HepG2 (cell line): Measurements from ENCODE around the gene RAB6A. TPM values are rescaled to one million over a fixed set of nuclear protein-coding genes. Genes with fewer than 3 reads are reported as not detected.
A peak's percentile ranks its signal among the peaks of the same experiment; 100 is the strongest.

Source experiments
- ATF7-NPFF ChIP-seq: sonication (generic); formaldehyde crosslinking; IDR thresholded peaks from 2 replicates; pipeline ENCODE4 v1.8.1; 2023; ENCODE audit warnings: mild to moderate bottlenecking, low read depth, missing genetic modification reagents, moderate library complexity
- CSRNP2 ChIP-seq: sonication (generic); formaldehyde crosslinking; conservative IDR thresholded peaks from 2 replicates; pipeline ENCODE4 v1.8.0; 2022; ENCODE audit warnings: low read depth, missing genetic modification reagents
- GPBP1L1 ChIP-seq: sonication (generic); formaldehyde crosslinking; IDR thresholded peaks from 2 replicates; pipeline ENCODE4 v1.5.0; 2020; ENCODE audit warnings: mild to moderate bottlenecking, missing genetic modification reagents
- HOXA3 ChIP-seq: sonication (generic); formaldehyde crosslinking; IDR thresholded peaks from 2 replicates; pipeline ENCODE4 v1.5.0; 2020; ENCODE audit warnings: missing genetic modification reagents
- ISL2 ChIP-seq: sonication (generic); formaldehyde crosslinking; IDR thresholded peaks from 2 replicates; pipeline ENCODE4 v1.5.0; 2020; ENCODE audit warnings: missing genetic modification reagents
- JUNB ChIP-seq: sonication (generic); formaldehyde crosslinking; IDR thresholded peaks from 2 replicates; pipeline ENCODE4 v1.8.0; 2022; ENCODE audit warnings: missing genetic modification reagents, mild to moderate bottlenecking, borderline replicate concordance
- KDM1A ChIP-seq: IDR thresholded peaks from 2 replicates; pipeline ENCODE4 v1.6.1; 2016; ENCODE audit warnings: missing compliant biosample characterization
- NCOA1 ChIP-seq: sonication (generic); formaldehyde crosslinking; IDR thresholded peaks from 2 replicates; pipeline ENCODE4 v1.9.0; 2021; ENCODE audit warnings: missing genetic modification reagents
- NFKBIZ ChIP-seq: IDR thresholded peaks from 2 replicates; pipeline ENCODE4 v1.6.1; 2018; ENCODE audit warnings: missing genetic modification reagents, missing compliant biosample characterization
- PHF8 ChIP-seq: sonication (generic); formaldehyde crosslinking; IDR thresholded peaks from 2 replicates; pipeline ENCODE4 v1.5.0; 2020; ENCODE audit warnings: missing genetic modification reagents
- RELA ChIP-seq: sonication (generic); formaldehyde crosslinking; IDR thresholded peaks from 2 replicates; pipeline ENCODE4 v1.4.0; 2020; ENCODE audit warnings: missing genetic modification reagents
- SMAD3 ChIP-seq: sonication (generic); formaldehyde crosslinking; IDR thresholded peaks from 2 replicates; pipeline ENCODE4 v1.4.0; 2020; ENCODE audit warnings: missing genetic modification reagents
- TBL1XR1 ChIP-seq: fragments of 150-350 bp; IDR thresholded peaks from 2 replicates; pipeline ENCODE4 v1.6.1; 2014; ENCODE audit warnings: borderline replicate concordance, low read length; ENCODE audit not compliant: partially characterized antibody
- TFDP2 ChIP-seq: sonication (generic); formaldehyde crosslinking; IDR thresholded peaks from 2 replicates; pipeline ENCODE4 v1.4.0; 2020; ENCODE audit warnings: missing genetic modification reagents
- THYN1 ChIP-seq: sonication (generic); formaldehyde crosslinking; IDR thresholded peaks from 2 replicates; pipeline ENCODE4 v1.8.1; 2023; ENCODE audit warnings: low read depth, mild to moderate bottlenecking, moderate library complexity, missing genetic modification reagents, borderline replicate concordance
- ZBTB43 ChIP-seq: sonication (generic); formaldehyde crosslinking; conservative IDR thresholded peaks from 2 replicates; pipeline ENCODE4 v1.4.0; 2020; ENCODE audit warnings: missing genetic modification reagents
- ZC3H13 ChIP-seq: sonication (generic); formaldehyde crosslinking; IDR thresholded peaks from 2 replicates; pipeline ENCODE4 v1.8.1; 2023; ENCODE audit warnings: mild to moderate bottlenecking, missing genetic modification reagents, moderate library complexity
- ZC3H4 ChIP-seq: sonication (generic); formaldehyde crosslinking; IDR thresholded peaks from 2 replicates; pipeline ENCODE4 v1.4.0; 2020; ENCODE audit warnings: missing genetic modification reagents, borderline replicate concordance
- ZNF513 ChIP-seq: sonication (generic); formaldehyde crosslinking; conservative IDR thresholded peaks from 2 replicates; pipeline ENCODE4 v1.5.0; 2020; ENCODE audit warnings: missing genetic modification reagents
- ZNF580 ChIP-seq: IDR thresholded peaks from 2 replicates; pipeline ENCODE4 v1.6.1; 2016; ENCODE audit warnings: low read depth, borderline replicate concordance
- ZNF749 ChIP-seq: sonication (generic); formaldehyde crosslinking; IDR thresholded peaks from 2 replicates; pipeline ENCODE4 v1.8.0; 2022; ENCODE audit warnings: mild to moderate bottlenecking, missing genetic modification reagents, moderate library complexity, borderline replicate concordance
- ZSCAN31 ChIP-seq: sonication (generic); formaldehyde crosslinking; IDR thresholded peaks from 2 replicates; pipeline ENCODE4 v1.5.0; 2020; ENCODE audit warnings: low read depth, mild to moderate bottlenecking, missing genetic modification reagents
- polyA plus RNA-seq, 8 experiments: library from polyadenylated mRNA; depleted of rRNA in 3 of 8; stranded (reverse) in 7 of 8; unstranded in 1 of 8; fragments of >200 nt; fragmentation: Illumina TruSeq in 4 of 8; extraction: Trizol in 4 of 8; gene quantifications; 2 replicates each; pipeline versions ENCODE4 v1.2.1 to v1.2.3, GENCODE V29; 2011 to 2016; ENCODE audit warnings: low read depth in 4 of 8, missing spikeins in 1 of 8, mixed read lengths in 1 of 8; ENCODE audit not compliant: insufficient read depth in 1 of 8
- total RNA-seq, 5 experiments: library from RNA; depleted of rRNA; stranded (reverse); fragments of >200 nt; fragmentation: Illumina TruSeq; extraction: Trizol; gene quantifications; 2 replicates each; pipeline ENCODE4 v1.2.3, GENCODE V29; 2016; ENCODE audit warnings: low read depth in 1 of 5

RAB6A gene
- total and polyA plus RNA-seq, 2 of the 13 experiments (the other 11 are each of a cell fraction or from before 2014, with no cell fraction given), result 74.3 to 121 TPM

GRCh38 chr11:73787643-73788558 lies 27.0 kb upstream of the RAB6A start, which contains the start of gene MRPL48 (continued):
- TF ChIP-seq ZNF513 (CRISPR knock-in tag) (no peak), ZNF580 (peak; percentile 47), HOXA3 (CRISPR knock-in tag) (peak; percentile 87), ATF7-NPFF (peak; percentile 91; the same call in 1 of the 2 replicates), RELA (CRISPR knock-in tag) (no peak), KDM1A (CRISPR knock-in tag) (no peak), TBL1XR1 (peak; percentile 56), PHF8 (peak; percentile 98), NFKBIZ (CRISPR knock-in tag) (no peak), ZBTB43 (CRISPR knock-in tag) (no peak), ZC3H4 (CRISPR knock-in tag) (peak; percentile 64; the same call in 1 of the 2 replicates), ZNF749 (CRISPR knock-in tag) (0 out of 2 replicates have a peak, but pooled peaks have one; percentile 17), ZSCAN31 (CRISPR knock-in tag) (peak; percentile 95; the same call in 1 of the 2 replicates), TFDP2 (CRISPR knock-in tag) (peak; percentile 83), JUNB (CRISPR knock-in tag) (peak; percentile 84; the same call in 1 of the 2 replicates), THYN1 (CRISPR knock-in tag) (no peak), CSRNP2 (CRISPR knock-in tag) (no peak), ISL2 (CRISPR knock-in tag) (peak; percentile 47), ZC3H13 (peak; percentile 78; the same call in 1 of the 2 replicates), NCOA1 (CRISPR knock-in tag) (peak; percentile 90; the same call in 1 of the 2 replicates), SMAD3 (CRISPR knock-in tag) (peak; percentile 95; the same call in 1 of the 2 replicates), GPBP1L1 (CRISPR knock-in tag) (no peak)
